Heart left ventricle (tissue), 13 donors: ENCODE data around the gene PRRT4.

Experiments used
- POLR2A ChIP-seq, 2 donors: fragments of 450-650 bp; IDR thresholded peaks; one replicate each; pipeline ENCODE4 v1.6.1; 2017; ENCODE audit warnings: antibody characterized with exemption in 2 of 2, mild to moderate bottlenecking in 2 of 2, moderate library complexity in 2 of 2
- TF ChIP-seq, protein P1 (sequence below), 12 donors: fragments of 200-600 bp; sonication (generic) in 4 of 12; IDR thresholded peaks; one replicate each; pipeline versions ENCODE4 v1.5.0 to v1.8.0; 2018 to 2022; ENCODE audit warnings: antibody characterized with exemption in 12 of 12, mild to moderate bottlenecking in 5 of 12
- donor health status: ischemic (EF 13 %, LVEDD 7.1; RV severe dilation, severe dysfunction).
- donor health status: DM: no; HTN: yes; CAD: no.
- donor health status: DM: no; HTN: no; CAD: no.
- donor health status: ischemic (EF 25% LVEDD 6.9; RV normal size, moderate dysfunction).
- donor health status: ischemic (EF 25% LVEDD 5.7; RV mildly dilated, moderate dysfunction).
- donor health status: ischemic (EF 35%, LVEDD 5.7; RV mildly dilated, moderate dysfunction).
- donor health status: nonischemic (EF 11% LVEDD 7.7; RV severe dilation, severe dysfunction).
- donor health status: DM: yes; HTN: yes; CAD: no.
- donor health status: PGD.
- donor health status: ischemic (EF 29% LVEDD 5.4; RV normal size, mild dysfunction).
- donor health status: nonischemic (EF 23%, LVEDD 6.1; RV moderate dilation, normal function).

DNA sequence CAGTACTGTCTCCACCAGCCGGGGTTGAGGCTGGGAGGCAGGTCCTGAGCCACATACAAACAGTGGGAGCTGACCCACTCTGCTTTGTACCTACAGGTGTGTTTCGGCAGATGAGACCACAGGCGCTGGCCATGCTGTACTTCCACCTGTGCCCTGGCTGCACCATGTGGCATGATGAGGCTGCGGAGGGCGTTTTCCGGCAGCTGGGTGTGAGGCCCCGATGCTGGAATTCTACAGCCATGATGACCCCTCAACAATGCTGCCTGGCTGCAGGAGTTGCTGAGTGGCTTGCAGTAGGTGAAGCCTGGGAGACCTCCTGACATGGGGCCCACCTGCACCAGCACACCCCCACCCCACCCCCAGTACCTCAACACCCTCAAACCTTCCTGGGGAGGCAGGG, 30.3 kb upstream of the PRRT4 start:
- TF ChIP-seq POLR2A (IDR thresholded peaks at IDR 0.05), result no peak
- TF ChIP-seq, protein P1, sequence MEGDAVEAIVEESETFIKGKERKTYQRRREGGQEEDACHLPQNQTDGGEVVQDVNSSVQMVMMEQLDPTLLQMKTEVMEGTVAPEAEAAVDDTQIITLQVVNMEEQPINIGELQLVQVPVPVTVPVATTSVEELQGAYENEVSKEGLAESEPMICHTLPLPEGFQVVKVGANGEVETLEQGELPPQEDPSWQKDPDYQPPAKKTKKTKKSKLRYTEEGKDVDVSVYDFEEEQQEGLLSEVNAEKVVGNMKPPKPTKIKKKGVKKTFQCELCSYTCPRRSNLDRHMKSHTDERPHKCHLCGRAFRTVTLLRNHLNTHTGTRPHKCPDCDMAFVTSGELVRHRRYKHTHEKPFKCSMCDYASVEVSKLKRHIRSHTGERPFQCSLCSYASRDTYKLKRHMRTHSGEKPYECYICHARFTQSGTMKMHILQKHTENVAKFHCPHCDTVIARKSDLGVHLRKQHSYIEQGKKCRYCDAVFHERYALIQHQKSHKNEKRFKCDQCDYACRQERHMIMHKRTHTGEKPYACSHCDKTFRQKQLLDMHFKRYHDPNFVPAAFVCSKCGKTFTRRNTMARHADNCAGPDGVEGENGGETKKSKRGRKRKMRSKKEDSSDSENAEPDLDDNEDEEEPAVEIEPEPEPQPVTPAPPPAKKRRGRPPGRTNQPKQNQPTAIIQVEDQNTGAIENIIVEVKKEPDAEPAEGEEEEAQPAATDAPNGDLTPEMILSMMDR (IDR thresholded peaks at IDR 0.05), result no peak
